ENCODE measurements around the gene BMP7.

BMP7 gene

GRCh38 chr20:57188576-57189079 lies 77.8 kb downstream of the BMP7 start:
- no peak overlapping the region for H3K4me3 ChIP-seq (ENCODE audit: low read depth, low read length)
- no peak for DNase-seq (ENCODE audit: low read depth)
- TF ChIP-seq CTCF (IDR thresholded peaks at IDR 0.05; ENCODE audit: low read depth, low read length, missing control alignments), result no peak

- DNase-seq (ENCODE audit: low read depth), result no peak
- no peak for TF ChIP-seq CTCF (IDR thresholded peaks at IDR 0.05; ENCODE audit: low read depth, low read length, missing control alignments)
- no peak overlapping the region for H3K4me3 ChIP-seq (ENCODE audit: low read depth, low read length)
These were observed 78.4 kb downstream of the BMP7 start for GRCh38 chr20:57188056-57188455.

- no peak overlapping the region for H3K4me3 ChIP-seq (ENCODE audit: low read depth, low read length)
- no peak for TF ChIP-seq CTCF (IDR thresholded peaks at IDR 0.05; ENCODE audit: low read depth, low read length, missing control alignments)
- DNase-seq (ENCODE audit: low read depth), result no peak
These were observed 79.3 kb downstream of the BMP7 start for GRCh38 chr20:57187068-57187634.

- TF ChIP-seq CTCF (IDR thresholded peaks at IDR 0.05; ENCODE audit: low read depth, low read length, missing control alignments), result no peak
- DNase-seq (ENCODE audit: low read depth), result no peak
- no peak overlapping the region for H3K4me3 ChIP-seq (ENCODE audit: low read depth, low read length)
These were observed 80.2 kb downstream of the BMP7 start for GRCh38 chr20:57186192-57186591.

- TF ChIP-seq CTCF (IDR thresholded peaks at IDR 0.05; ENCODE audit: low read depth, low read length, missing control alignments), result no peak
- no peak for DNase-seq (ENCODE audit: low read depth)
- no peak overlapping the region for H3K4me3 ChIP-seq (ENCODE audit: low read depth, low read length)
These were observed 81.2 kb downstream of the BMP7 start for GRCh38 chr20:57185188-57185743.

- no peak for DNase-seq (ENCODE audit: low read depth)
- no peak overlapping the region for H3K4me3 ChIP-seq (ENCODE audit: low read depth, low read length)
- no peak for TF ChIP-seq CTCF (IDR thresholded peaks at IDR 0.05; ENCODE audit: low read depth, low read length, missing control alignments)
These were observed 82.9 kb downstream of the BMP7 start for GRCh38 chr20:57183457-57184009.

- no peak for DNase-seq (ENCODE audit: low read depth)
These were observed 84.8 kb downstream of the BMP7 start for GRCh38 chr20:57181639-57182038.

More at GRCh38 chr20:57181639-57182038, 84.8 kb downstream of the BMP7 start:
- H3K4me3 ChIP-seq (ENCODE audit: low read depth, low read length), result no peak overlapping the region
- TF ChIP-seq CTCF (IDR thresholded peaks at IDR 0.05; ENCODE audit: low read depth, low read length, missing control alignments), result no peak
